H1 (cell line): ENCODE data around the gene ROS1. TPM values are rescaled to one million over a fixed set of nuclear protein-coding genes. Genes with fewer than 3 reads are reported as not detected.

Experiments
- CTCF ChIA-PET: fragments of 300-600 bp; sonication (Branson Sonifier 250); formaldehyde crosslinking; loops from one replicate; lab custom pipeline; 2021; ENCODE audit not compliant: partially characterized antibody; lab: Charles Lee
- POLR2A ChIA-PET: fragments of 300-600 bp; sonication (Branson Sonifier 250); formaldehyde crosslinking; loops from one replicate; lab custom pipeline; 2021; ENCODE audit warnings: inconsistent platforms; ENCODE audit not compliant: partially characterized antibody; lab: Charles Lee
- DNase-seq, 2 experiments: peaks; one replicate each; pipeline versions ENCODE4 v3.0.0 to v3.0.0-alpha.2; 2010 to 2022; ENCODE audit warnings: low spot score in 2 of 2, low read depth in 1 of 2, mixed read lengths in 1 of 2
- FAIRE-seq: peaks from 2 replicates; lab custom pipeline; 2011; peaks lifted over from hg19 to GRCh38; lab: Jason Lieb, UNC
- H2AFZ ChIP-seq: 2 replicates; pipeline ENCODE4 v1.8.1; 2012; ENCODE audit warnings: low read length, inconsistent platforms
- H2AK5ac ChIP-seq: 2 replicates; pipeline ENCODE4 v1.6.1; 2013; ENCODE audit warnings: low read depth, low read length
- H2BK120ac ChIP-seq: replicated peaks from 2 replicates; pipeline ENCODE3; 2013; ENCODE audit warnings: low read depth, low read length, inconsistent platforms
- H2BK12ac ChIP-seq: 2 replicates; pipeline ENCODE4 v1.6.1; 2013; ENCODE audit warnings: low read depth, low read length
- H2BK15ac ChIP-seq: 2 replicates; pipeline ENCODE4 v1.6.1; 2013; ENCODE audit warnings: low read length
- H2BK20ac ChIP-seq: 2 replicates; pipeline ENCODE4 v1.6.1; 2013; ENCODE audit warnings: low read length
- H2BK5ac ChIP-seq: 2 replicates; pipeline ENCODE4 v1.6.1; 2013; ENCODE audit warnings: low read depth, low read length
- H3K14ac ChIP-seq: 2 replicates; pipeline ENCODE4 v1.6.1; 2013; ENCODE audit warnings: inconsistent platforms; ENCODE audit not compliant: insufficient read length
- H3K18ac ChIP-seq: 2 replicates; pipeline ENCODE4 v1.6.1; 2013; ENCODE audit warnings: low read length; ENCODE audit errors: extremely low read depth
- H3K23ac ChIP-seq: 2 replicates; pipeline ENCODE4 v1.6.1; 2013; ENCODE audit warnings: inconsistent platforms; ENCODE audit not compliant: insufficient read length
- H3K23me2 ChIP-seq: 2 replicates; pipeline ENCODE4 v1.6.1; 2013; ENCODE audit warnings: low read depth, low read length
- H3K27ac ChIP-seq: 2 replicates; pipeline ENCODE4 v1.6.1; 2011; ENCODE audit warnings: low read depth, low read length, inconsistent platforms
- H3K27me3 ChIP-seq, 4 experiments: replicated peaks in 1 of 4; 1 replicate in 1 of 4; 2 replicates in 3 of 4; pipeline versions ENCODE4 v1.6.1 to v1.8.1; 2011 to 2013; ENCODE audit warnings: low read length in 3 of 4, mild to moderate bottlenecking in 3 of 4, inconsistent platforms in 2 of 4, mixed read lengths in 2 of 4, moderate library complexity in 1 of 4; ENCODE audit not compliant: control insufficient read depth in 3 of 4, insufficient read depth in 3 of 4; ENCODE audit errors: extremely low read depth in 1 of 4
- H3K36me3 ChIP-seq, 4 experiments: 2 replicates each; pipeline versions ENCODE4 v1.6.1 to v1.8.1; 2011 to 2013; ENCODE audit warnings: mild to moderate bottlenecking in 4 of 4, low read length in 3 of 4, moderate library complexity in 2 of 4, control low read depth in 1 of 4, inconsistent platforms in 1 of 4; ENCODE audit not compliant: insufficient read depth in 4 of 4, control insufficient read depth in 2 of 4
- H3K4ac ChIP-seq: replicated peaks from 2 replicates; pipeline ENCODE3; 2013; ENCODE audit warnings: low read length, low read depth, mixed read lengths, inconsistent platforms; ENCODE audit not compliant: insufficient read length
- H3K4me1 ChIP-seq, 4 experiments: replicated peaks in 1 of 4; 1 replicate in 1 of 4; 2 replicates in 3 of 4; pipeline versions ENCODE4 v1.6.1 to v1.8.1; 2011 to 2013; ENCODE audit warnings: low read length in 3 of 4, inconsistent platforms in 2 of 4, mixed read lengths in 1 of 4; ENCODE audit not compliant: insufficient read depth in 4 of 4, control insufficient read depth in 3 of 4
- H3K4me2 ChIP-seq, 2 experiments: 2 replicates each; pipeline versions ENCODE4 v1.6.1 to v1.8.1; 2011 to 2013; ENCODE audit warnings: low read depth in 2 of 2, low read length in 2 of 2, control low read depth in 1 of 2, inconsistent platforms in 1 of 2, mild to moderate bottlenecking in 1 of 2; ENCODE audit not compliant: insufficient read depth in 1 of 2
- H3K4me3 ChIP-seq, 4 experiments: fragments of 200-600, 300-600 bp in 1 of 4; sonication (generic), shearing (Covaris generic), sonication (Bioruptor Twin) in 1 of 4; 2 replicates each; pipeline versions ENCODE4 v1.5.1 to v1.8.1; 2011 to 2016; ENCODE audit warnings: low read length in 4 of 4, low read depth in 3 of 4, control low read depth in 2 of 4, inconsistent platforms in 2 of 4, mild to moderate bottlenecking in 2 of 4, mixed read lengths in 1 of 4, moderate library complexity in 1 of 4; ENCODE audit not compliant: insufficient read depth in 2 of 4; ENCODE audit errors: extremely low read depth in 1 of 4
- H3K56ac ChIP-seq: replicated peaks from 2 replicates; pipeline ENCODE3; 2013; ENCODE audit warnings: low read depth, mild to moderate bottlenecking, mixed read lengths, low read length, inconsistent platforms; ENCODE audit not compliant: insufficient read length
- H3K79me1 ChIP-seq: 2 replicates; pipeline ENCODE4 v1.6.1; 2013; ENCODE audit warnings: low read depth, low read length, control low read depth
- H3K79me2 ChIP-seq, 2 experiments: 2 replicates each; pipeline versions ENCODE4 v1.6.1 to v1.8.1; 2012 to 2013; ENCODE audit warnings: low read length in 2 of 2, mild to moderate bottlenecking in 2 of 2, inconsistent platforms in 1 of 2; ENCODE audit not compliant: insufficient read depth in 2 of 2, control insufficient read depth in 1 of 2
- H3K9ac ChIP-seq, 4 experiments: replicated peaks in 1 of 4; 1 replicate in 1 of 4; 2 replicates in 3 of 4; pipeline versions ENCODE4 v1.6.1 to v1.8.1; 2011 to 2013; ENCODE audit warnings: low read depth in 3 of 4, low read length in 3 of 4, control low read depth in 2 of 4, mild to moderate bottlenecking in 2 of 4, moderate library complexity in 2 of 4, inconsistent platforms in 1 of 4; ENCODE audit errors: extremely low read depth in 1 of 4
- H3K9me3 ChIP-seq, 2 experiments: 2 replicates each; pipeline versions ENCODE4 v1.6.1 to v1.8.1; 2012 to 2013; ENCODE audit warnings: mild to moderate bottlenecking in 2 of 2, moderate library complexity in 2 of 2, control low read depth in 1 of 2, inconsistent platforms in 1 of 2, low read depth in 1 of 2, low read length in 1 of 2, mixed read lengths in 1 of 2; ENCODE audit not compliant: insufficient read depth in 2 of 2
- H4K20me1 ChIP-seq, 2 experiments: replicated peaks in 1 of 2; 2 replicates each; pipeline versions ENCODE3 to v1.8.1; 2011 to 2013; ENCODE audit warnings: inconsistent platforms in 2 of 2, low read length in 2 of 2, mild to moderate bottlenecking in 1 of 2; ENCODE audit not compliant: insufficient read depth in 2 of 2, control insufficient read depth in 1 of 2
- H4K5ac ChIP-seq: 2 replicates; pipeline ENCODE4 v1.6.1; 2013; ENCODE audit warnings: low read length, low read depth, mixed read lengths, inconsistent platforms; ENCODE audit not compliant: insufficient read length
- H4K8ac ChIP-seq: 2 replicates; pipeline ENCODE4 v1.8.0; 2013; ENCODE audit warnings: mild to moderate bottlenecking, moderate library complexity, low read length, inconsistent platforms; ENCODE audit not compliant: insufficient read depth; ENCODE audit errors: extremely low read depth
- H4K91ac ChIP-seq: replicated peaks from 2 replicates; pipeline ENCODE3; 2013; ENCODE audit warnings: low read length, mixed read lengths, inconsistent platforms; ENCODE audit not compliant: insufficient read length
- CEBPB ChIP-seq: IDR thresholded peaks from 2 replicates; pipeline ENCODE4 v1.6.1; 2012; ENCODE audit warnings: low read depth, low read length
- EP300 ChIP-seq, 2 experiments: IDR thresholded peaks; 1 replicate in 1 of 2; 2 replicates in 1 of 2; pipeline ENCODE4 v1.6.1; 2011 to 2012; ENCODE audit warnings: low read depth in 2 of 2, low read length in 2 of 2, mild to moderate bottlenecking in 2 of 2, borderline replicate concordance in 1 of 2, inconsistent platforms in 1 of 2, moderate library complexity in 1 of 2
- EZH2 ChIP-seq: fragments of 200-600 bp; sonication (generic); IDR thresholded peaks from 2 replicates; pipeline ENCODE4 v1.7.1; 2012; ENCODE audit warnings: low read depth, mild to moderate bottlenecking, moderate library complexity, low read length, inconsistent platforms; ENCODE audit not compliant: severe bottlenecking
- GABPA ChIP-seq: IDR thresholded peaks from 2 replicates; pipeline ENCODE4 v1.6.1; 2011; ENCODE audit warnings: mild to moderate bottlenecking, low read length, moderate library complexity, borderline replicate concordance; ENCODE audit not compliant: insufficient read depth
- JUN ChIP-seq: IDR thresholded peaks from 2 replicates; pipeline ENCODE4 v1.6.1; 2011; ENCODE audit warnings: low read depth, mild to moderate bottlenecking, improper control_type of control experiment, low read length
- KDM1A ChIP-seq: fragments of 200-600, 300-600 bp; sonication (generic); IDR thresholded peaks from 2 replicates; pipeline ENCODE4 v1.7.1; 2016; ENCODE audit warnings: mild to moderate bottlenecking, low read length, borderline replicate concordance
- KDM4A ChIP-seq: IDR thresholded peaks from one replicate; pipeline ENCODE4 v1.7.1; 2012; ENCODE audit warnings: low read depth, mild to moderate bottlenecking, moderate library complexity, low read length, inconsistent platforms; ENCODE audit not compliant: severe bottlenecking
- MAX ChIP-seq: IDR thresholded peaks from 2 replicates; pipeline ENCODE4 v1.6.1; 2012; ENCODE audit warnings: inconsistent platforms
- RAD21 ChIP-seq, 2 experiments: IDR thresholded peaks in 1 of 2; conservative IDR thresholded peaks in 1 of 2; 2 replicates each; pipeline ENCODE4 v1.6.1; 2011; ENCODE audit warnings: low read depth in 2 of 2, low read length in 2 of 2, improper control_type of control experiment in 1 of 2, inconsistent platforms in 1 of 2, mild to moderate bottlenecking in 1 of 2, moderate library complexity in 1 of 2
- RFX5 ChIP-seq: IDR thresholded peaks from 2 replicates; pipeline ENCODE4 v1.6.1; 2011; ENCODE audit warnings: low read depth, low read length, improper control_type of control experiment, borderline replicate concordance
- RXRA ChIP-seq: IDR thresholded peaks from 2 replicates; pipeline ENCODE4 v1.6.1; 2011; ENCODE audit warnings: low read depth, mild to moderate bottlenecking, low read length, moderate library complexity; ENCODE audit not compliant: insufficient read depth
- WGBS, 2 experiments: shearing (Covaris generic) in 1 of 2; methylation state at CpG; one replicate each; pipeline versions ENCODE4 v1.1.6 to v1.1.7; 2013 to 2015; ENCODE audit warnings: low lambda C conversion rate in 2 of 2, mixed read lengths in 2 of 2, inconsistent platforms in 1 of 2, low coverage in 1 of 2, missing lambda C conversion rate in 1 of 2; ENCODE audit not compliant: insufficient replicate concordance in 2 of 2, insufficient coverage in 1 of 2, insufficient read length in 1 of 2; ENCODE audit errors: extremely low coverage in 1 of 2, missing lambda C conversion rate in 1 of 2; 5-methylcytosine and 5-hydroxymethylcytosine counted together
- polyA plus RNA-seq, 7 experiments: library from polyadenylated mRNA; depleted of rRNA in 3 of 7; stranded (reverse) in 5 of 7; unstranded in 2 of 7; fragments of >200 nt in 5 of 7; fragments of 200-250 nt in 2 of 7; gene quantifications; 1 replicate in 5 of 7; 2 replicates in 1 of 7; 4 replicates in 1 of 7; pipeline versions ENCODE4 v1.2.1 to v1.2.3, GENCODE V29; 2011 to 2013; ENCODE audit warnings: missing spikeins in 2 of 7, mixed read lengths in 2 of 7
- total RNA-seq: library from RNA; stranded (reverse); fragmentation: NEBNext Ultra II Directional; extraction: Animal tissue kit (Norgen Biotek cat#: 25700); gene quantifications from 2 replicates; pipeline ENCODE4 v1.2.1, GENCODE V29; 2021

The ROS1 gene
- total and polyA plus RNA-seq, 2 of the 8 experiments (the other 6 are each of a cell fraction or from before 2014, with no cell fraction given) = not detected

GRCh38 chr6:117440706-117441525, 15.2 kb upstream of the ROS1 start:
- Histone ChIP-seq H4K8ac (no peak overlapping the region), H3K9me3 (no peaks in the 10 kb centered on the region), H2AK5ac (no peak overlapping the region), H2BK5ac (no peak overlapping the region), H2AFZ (no peak overlapping the region), H3K27me3 (no peaks in the 10 kb centered on the region), H3K36me3 (no peaks in the 10 kb centered on the region), H4K5ac (no peak overlapping the region), H3K56ac (no peak overlapping the region), H3K27ac (no peak overlapping the region), H3K79me2 (no peaks in the 10 kb centered on the region), H3K4ac (no peak overlapping the region), H2BK20ac (no peak overlapping the region), H2BK15ac (no peak overlapping the region), H4K20me1 (no peaks in the 10 kb centered on the region), H3K23me2 (no peaks in the 10 kb centered on the region), H3K79me1 (no peaks in the 10 kb centered on the region), H3K23ac (no peak overlapping the region), H4K91ac (no peak overlapping the region), H2BK12ac (no peak overlapping the region), H3K18ac (no peak overlapping the region), H2BK120ac (no peak overlapping the region), H3K9ac (no peak overlapping the region), H3K4me3 (no peak overlapping the region), H3K4me1 (no peaks in the 10 kb centered on the region), H3K14ac (no peak overlapping the region), H3K4me2 (no peak overlapping the region)
- FAIRE-seq (no peak), DNase-seq (no peak)
- WGBS, 2 experiments = 97% methylated on average over 2 of the region's 2 CpGs; no CpG with 5 or more reads in 1 of the 2 experiments
- POLR2A ChIA-PET = no interaction called here
- CTCF ChIA-PET = interaction anchor here (0.6 to 0.9 kb wide), 5 partner anchors 9 to 234 kb away, joined by 3 to 6 read pairs (median 3); no protein-coding TSS in a partner anchor
- no peak for TF ChIP-seq EZH2
- no peak for TF ChIP-seq JUN
- TF ChIP-seq RXRA = no peak
- no peak for TF ChIP-seq KDM1A
- TF ChIP-seq RAD21 (IDR thresholded peaks at IDR 0.05 in 1 of 2, conservative IDR thresholded peaks at IDR 0.05 in 1 of 2; ENCODE audit: low read depth in 2 of 2, low read length in 2 of 2) = no peak
- TF ChIP-seq GABPA = no peak
- TF ChIP-seq RFX5 = no peak
- no peak for TF ChIP-seq KDM4A
- no peak for TF ChIP-seq MAX
- no peak for TF ChIP-seq CEBPB
- TF ChIP-seq EP300 (IDR thresholded peaks at IDR 0.05; ENCODE audit: borderline replicate concordance in 1 of 2, low read depth in 2 of 2, low read length in 2 of 2) = no peak
